Lower leg skin (tissue), 4 donors: ENCODE results near the gene CDH23. TPM values are rescaled to one million over a fixed set of nuclear protein-coding genes. Genes with fewer than 3 reads are reported as not detected.

Experiments used
- DNase-seq, 2 donors: peaks; one replicate each; pipeline ENCODE4 v3.0.0-alpha.2; 2019; ENCODE audit warnings: low spot score in 2 of 2
- H3K4me3 ChIP-seq: fragments of 200-600 bp; sonication (generic); 2 replicates; pipeline ENCODE4 v1.5.1; 2017; ENCODE audit warnings: mild to moderate bottlenecking, low read depth; ENCODE audit not compliant: poor library complexity, severe bottlenecking
- POLR2A ChIP-seq, 2 donors: fragments of 450-650 bp; IDR thresholded peaks; one replicate each; pipeline ENCODE4 v1.6.1; 2016 to 2017; ENCODE audit warnings: antibody characterized with exemption in 2 of 2, mild to moderate bottlenecking in 1 of 2, moderate library complexity in 1 of 2
- WGBS, 2 donors: methylation state at CpG; one replicate each; pipeline ENCODE4 v1.1.5; 2018; 5-methylcytosine and 5-hydroxymethylcytosine counted together
- intact Hi-C: fragments of 100-400 bp; cut with DNase I; formaldehyde crosslinking; loops from one replicate; pipeline ENCODE4 v1.15.0; 2023; ENCODE audit warnings: low total_unique reads
- total RNA-seq, 4 donors: library from RNA; depleted of rRNA; stranded (reverse); fragments of >200 nt; gene quantifications; one replicate each; pipeline ENCODE4 v1.1.0, GENCODE V29; 2016
- TF ChIP-seq, protein P1 (sequence below), 3 donors: fragments of 450-650 bp; IDR thresholded peaks; one replicate each; pipeline ENCODE4 v1.5.1; 2016; ENCODE audit warnings: antibody characterized with exemption in 3 of 3, mild to moderate bottlenecking in 3 of 3, moderate library complexity in 2 of 3

The CDH23 gene
- total RNA-seq, 4 donors from 2014 or later = 1.7 to 9.2 (median 2.6) TPM

DNA sequence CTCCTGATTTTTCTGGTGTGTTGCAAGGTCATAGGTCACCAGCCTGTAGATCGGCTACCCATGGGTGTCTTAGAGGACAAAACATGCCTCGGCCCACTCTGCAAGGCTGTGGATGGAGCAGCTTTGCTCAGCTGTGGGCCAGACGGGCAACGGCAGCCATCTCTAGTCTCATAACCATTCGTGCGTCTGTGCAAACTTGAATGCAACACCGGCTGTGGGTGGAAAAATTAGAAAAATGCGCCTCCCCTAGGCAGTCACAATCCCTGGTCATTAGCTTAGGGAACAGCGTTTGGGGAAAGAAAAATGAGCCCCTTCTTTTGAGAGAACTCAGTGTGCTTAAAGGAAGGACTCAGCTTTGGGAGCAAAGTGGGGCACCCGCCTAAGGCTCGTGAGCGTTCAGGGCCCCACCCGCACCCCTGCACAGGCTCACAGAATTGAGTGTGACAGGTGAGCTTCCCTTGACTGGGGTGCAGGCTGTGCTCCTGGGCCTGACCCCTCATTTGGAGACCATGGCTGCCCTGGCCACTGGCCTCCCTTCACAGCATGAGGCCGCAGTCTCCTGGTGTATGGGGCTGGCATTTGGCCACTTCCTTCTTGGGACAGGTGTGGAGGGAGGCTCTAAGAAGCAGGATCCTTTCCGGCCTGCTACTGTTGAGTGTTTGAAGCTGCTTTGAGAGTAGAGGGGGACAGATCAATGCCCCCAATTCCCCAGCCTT is 174.9 kb downstream of the CDH23 start:
- no peak for DNase-seq
- intact Hi-C loops = no loop called here
- no peak overlapping the region for H3K4me3 ChIP-seq
- 90 to 93% methylated on average over 14 to 15 of the region's 15 CpGs for WGBS, 2 donors
- TF ChIP-seq, protein P1, sequence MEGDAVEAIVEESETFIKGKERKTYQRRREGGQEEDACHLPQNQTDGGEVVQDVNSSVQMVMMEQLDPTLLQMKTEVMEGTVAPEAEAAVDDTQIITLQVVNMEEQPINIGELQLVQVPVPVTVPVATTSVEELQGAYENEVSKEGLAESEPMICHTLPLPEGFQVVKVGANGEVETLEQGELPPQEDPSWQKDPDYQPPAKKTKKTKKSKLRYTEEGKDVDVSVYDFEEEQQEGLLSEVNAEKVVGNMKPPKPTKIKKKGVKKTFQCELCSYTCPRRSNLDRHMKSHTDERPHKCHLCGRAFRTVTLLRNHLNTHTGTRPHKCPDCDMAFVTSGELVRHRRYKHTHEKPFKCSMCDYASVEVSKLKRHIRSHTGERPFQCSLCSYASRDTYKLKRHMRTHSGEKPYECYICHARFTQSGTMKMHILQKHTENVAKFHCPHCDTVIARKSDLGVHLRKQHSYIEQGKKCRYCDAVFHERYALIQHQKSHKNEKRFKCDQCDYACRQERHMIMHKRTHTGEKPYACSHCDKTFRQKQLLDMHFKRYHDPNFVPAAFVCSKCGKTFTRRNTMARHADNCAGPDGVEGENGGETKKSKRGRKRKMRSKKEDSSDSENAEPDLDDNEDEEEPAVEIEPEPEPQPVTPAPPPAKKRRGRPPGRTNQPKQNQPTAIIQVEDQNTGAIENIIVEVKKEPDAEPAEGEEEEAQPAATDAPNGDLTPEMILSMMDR (IDR thresholded peaks at IDR 0.05) = no peak
- TF ChIP-seq POLR2A (IDR thresholded peaks at IDR 0.05) = no peak

DNA sequence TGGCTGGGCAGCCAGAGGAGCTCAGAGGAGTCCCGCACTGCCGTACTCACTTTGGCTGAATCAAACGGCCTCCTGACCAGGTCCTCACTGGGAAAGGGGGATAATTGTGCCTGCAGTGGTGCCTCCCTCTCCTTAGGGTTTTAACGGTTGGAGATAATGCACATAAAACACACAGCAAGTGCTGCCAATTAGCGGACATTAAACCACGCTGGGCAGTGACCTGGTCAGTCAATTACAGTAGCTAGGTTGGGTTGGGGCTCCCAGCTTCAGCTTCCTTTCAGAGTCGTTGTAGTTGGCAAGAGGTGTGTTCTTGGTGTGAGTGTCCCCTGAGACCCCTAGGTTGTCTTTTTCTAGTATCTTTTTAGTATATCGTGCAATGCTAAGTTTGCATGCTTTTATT is 176.2 kb downstream of the CDH23 start:
- no peak for DNase-seq
- intact Hi-C loops = no loop called here
- 84 to 89% methylated on average over 8 of the region's 8 CpGs for WGBS, 2 donors
- no peak for TF ChIP-seq POLR2A (IDR thresholded peaks at IDR 0.05)
- TF ChIP-seq, protein P1 (IDR thresholded peaks at IDR 0.05) = no peak
- no peak overlapping the region for H3K4me3 ChIP-seq

DNA sequence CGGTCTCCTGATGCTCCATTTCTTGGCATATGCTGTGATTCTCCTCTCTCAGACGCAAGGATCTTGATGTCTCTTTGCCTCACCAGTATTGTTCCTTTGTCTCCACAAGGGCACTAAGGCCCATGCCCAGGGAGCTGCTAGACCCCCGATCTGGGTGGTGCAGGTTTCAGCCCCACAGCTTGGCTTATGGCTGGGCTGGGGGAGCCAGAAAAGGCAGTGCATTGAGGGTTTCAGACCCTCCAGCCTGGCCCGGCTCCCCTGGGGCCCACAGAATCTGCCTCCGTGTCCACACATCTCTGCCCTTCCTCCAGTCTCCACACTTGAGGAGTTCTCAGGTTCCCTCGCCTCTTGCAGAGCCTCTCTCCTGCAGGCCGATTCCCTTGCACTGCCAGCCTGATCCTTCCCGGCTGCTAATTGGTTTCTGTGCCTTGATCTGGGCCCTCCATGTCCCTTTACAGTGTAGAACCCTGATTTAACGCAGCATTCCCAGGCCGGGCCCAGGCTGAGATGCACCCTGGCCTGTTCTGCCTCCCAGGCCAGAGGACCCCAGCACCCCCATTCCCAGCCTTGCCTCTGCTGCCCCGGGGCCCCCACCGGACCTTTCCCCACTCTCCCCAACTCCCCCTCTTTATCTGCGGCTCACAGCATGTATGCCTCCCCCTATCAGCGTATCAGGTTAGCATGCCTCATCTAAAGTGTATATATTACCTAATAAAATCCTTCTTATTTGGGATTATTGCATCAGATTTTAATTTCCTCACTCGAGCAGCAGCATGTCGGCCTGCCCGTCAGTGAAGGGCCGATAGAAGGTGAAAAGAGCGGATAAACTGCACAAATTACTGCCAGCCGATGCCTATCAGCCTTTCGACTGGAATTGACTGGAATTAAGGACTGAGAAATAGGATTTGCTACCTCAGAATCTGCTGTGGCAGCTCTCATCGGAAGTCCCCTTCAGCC is 177.1 kb downstream of the CDH23 start:
- H3K4me3 ChIP-seq = no peak overlapping the region
- TF ChIP-seq POLR2A (IDR thresholded peaks at IDR 0.05) = no peak
- intact Hi-C loops = no loop called here
- DNase-seq = no peak
- WGBS, 2 donors = 89 to 91% methylated on average over 22 of the region's 22 CpGs

DNA sequence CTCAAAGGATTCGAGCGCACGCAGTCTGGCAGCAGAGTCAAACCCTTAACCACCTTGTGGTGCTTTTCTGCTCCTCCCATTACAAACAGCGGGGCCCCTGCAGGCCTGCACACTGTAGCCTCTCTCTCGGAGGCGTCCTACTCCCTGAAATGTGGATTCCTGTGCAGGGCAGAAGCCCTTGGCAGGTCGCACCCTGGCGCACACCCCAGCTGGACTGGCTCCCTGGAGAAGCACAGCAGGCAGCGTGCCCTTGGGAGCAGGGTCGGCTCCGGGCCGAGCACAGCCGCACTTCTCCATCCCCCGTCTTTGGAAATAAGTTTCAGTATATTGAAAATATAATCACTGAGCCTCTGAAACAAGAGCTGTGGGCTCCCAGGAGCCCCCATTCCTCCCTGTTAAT is 178.7 kb downstream of the CDH23 start:
- TF ChIP-seq POLR2A (IDR thresholded peaks at IDR 0.05) = no peak
- TF ChIP-seq, protein P1 (IDR thresholded peaks at IDR 0.05) = no peak
- intact Hi-C loops = no loop called here
- H3K4me3 ChIP-seq = no peak overlapping the region
- no peak for DNase-seq
- WGBS, 2 donors = 28 to 38% methylated on average over 14 of the region's 14 CpGs

DNA sequence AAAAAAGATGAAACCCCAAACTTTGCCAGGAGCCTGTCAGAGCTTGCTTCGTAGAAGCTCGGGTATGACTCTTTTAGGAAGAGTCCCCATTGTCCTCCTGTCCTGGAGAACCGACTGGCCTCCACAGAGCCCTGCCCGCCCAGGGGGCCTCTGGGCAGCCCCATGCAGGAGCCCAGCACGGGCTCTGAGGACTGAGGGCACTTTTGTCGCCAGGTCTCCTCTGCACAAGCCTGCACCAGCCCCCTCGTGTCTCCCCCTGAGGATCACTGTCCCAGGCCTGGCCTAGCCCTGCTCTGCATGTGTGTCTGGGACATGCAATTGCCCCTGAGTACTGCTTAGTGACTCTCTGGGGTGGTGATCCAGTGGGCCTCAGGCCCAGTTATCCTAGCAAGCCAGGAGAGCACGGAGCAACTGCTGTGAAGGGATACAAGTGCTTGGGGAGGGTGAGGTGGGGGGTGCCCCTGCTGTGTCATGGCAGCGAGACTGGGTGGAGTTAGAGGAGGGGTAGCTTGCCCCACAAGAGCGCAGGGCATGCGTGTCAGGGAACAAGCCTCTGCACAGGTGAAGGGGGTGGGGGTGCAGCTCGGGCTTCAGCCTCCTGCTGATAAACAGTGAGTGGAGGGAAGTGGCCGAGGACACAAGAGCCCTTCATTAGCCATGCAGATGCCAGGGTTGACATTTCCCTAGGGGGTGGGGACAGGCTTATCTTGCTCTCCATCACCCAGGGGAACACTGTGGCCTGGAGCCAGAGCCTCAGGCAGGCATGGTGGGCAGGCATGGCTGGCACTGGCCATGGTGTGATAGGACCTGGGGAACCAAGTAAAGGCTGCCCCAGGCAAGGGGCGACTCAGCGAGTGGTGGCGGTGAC is 179.4 kb downstream of the CDH23 start:
- TF ChIP-seq, protein P1 (IDR thresholded peaks at IDR 0.05) = no peak
- TF ChIP-seq POLR2A (IDR thresholded peaks at IDR 0.05) = no peak
- intact Hi-C loops = no loop called here
- no peak for DNase-seq
- H3K4me3 ChIP-seq = no peak overlapping the region
- 69 to 70% methylated on average over 16 of the region's 16 CpGs for WGBS, 2 donors
